ENCODE results near the gene TUBA4A.

TUBA4A gene

DNA sequence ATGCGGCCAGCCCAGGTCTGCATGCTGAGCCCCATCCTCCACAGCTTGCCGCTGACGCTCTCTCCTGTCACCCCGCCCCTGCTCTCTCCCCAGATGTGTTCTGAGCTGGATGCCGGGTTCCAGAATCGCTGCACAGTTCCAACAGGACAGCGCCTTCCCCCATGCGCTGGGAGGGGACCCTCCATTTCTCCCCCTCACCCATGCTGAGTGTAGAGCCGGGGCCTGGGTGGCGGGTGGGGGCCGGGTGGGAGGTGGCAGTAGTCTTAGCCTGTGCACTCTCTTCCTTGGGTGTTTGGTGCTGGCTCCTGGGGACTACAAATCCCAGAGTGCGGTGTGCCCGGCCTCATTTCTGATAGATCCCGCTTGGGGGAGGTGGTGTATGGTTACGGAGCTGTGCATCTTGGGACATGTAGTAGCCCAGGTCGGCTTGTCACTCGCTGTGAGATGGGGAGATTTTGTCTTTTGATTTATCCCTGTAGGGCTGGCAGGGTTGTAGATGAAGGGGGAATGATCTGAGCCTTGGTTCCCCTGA is 32.2 kb upstream of the TUBA4A start:
- TF ChIP-seq, protein P1, sequence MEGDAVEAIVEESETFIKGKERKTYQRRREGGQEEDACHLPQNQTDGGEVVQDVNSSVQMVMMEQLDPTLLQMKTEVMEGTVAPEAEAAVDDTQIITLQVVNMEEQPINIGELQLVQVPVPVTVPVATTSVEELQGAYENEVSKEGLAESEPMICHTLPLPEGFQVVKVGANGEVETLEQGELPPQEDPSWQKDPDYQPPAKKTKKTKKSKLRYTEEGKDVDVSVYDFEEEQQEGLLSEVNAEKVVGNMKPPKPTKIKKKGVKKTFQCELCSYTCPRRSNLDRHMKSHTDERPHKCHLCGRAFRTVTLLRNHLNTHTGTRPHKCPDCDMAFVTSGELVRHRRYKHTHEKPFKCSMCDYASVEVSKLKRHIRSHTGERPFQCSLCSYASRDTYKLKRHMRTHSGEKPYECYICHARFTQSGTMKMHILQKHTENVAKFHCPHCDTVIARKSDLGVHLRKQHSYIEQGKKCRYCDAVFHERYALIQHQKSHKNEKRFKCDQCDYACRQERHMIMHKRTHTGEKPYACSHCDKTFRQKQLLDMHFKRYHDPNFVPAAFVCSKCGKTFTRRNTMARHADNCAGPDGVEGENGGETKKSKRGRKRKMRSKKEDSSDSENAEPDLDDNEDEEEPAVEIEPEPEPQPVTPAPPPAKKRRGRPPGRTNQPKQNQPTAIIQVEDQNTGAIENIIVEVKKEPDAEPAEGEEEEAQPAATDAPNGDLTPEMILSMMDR (IDR thresholded peaks at IDR 0.05; ENCODE audit: low read length, missing control alignments): no peak
- H3K4me3 ChIP-seq (replicated peaks; ENCODE audit: low read depth, low read length): no peak overlapping the region

DNA sequence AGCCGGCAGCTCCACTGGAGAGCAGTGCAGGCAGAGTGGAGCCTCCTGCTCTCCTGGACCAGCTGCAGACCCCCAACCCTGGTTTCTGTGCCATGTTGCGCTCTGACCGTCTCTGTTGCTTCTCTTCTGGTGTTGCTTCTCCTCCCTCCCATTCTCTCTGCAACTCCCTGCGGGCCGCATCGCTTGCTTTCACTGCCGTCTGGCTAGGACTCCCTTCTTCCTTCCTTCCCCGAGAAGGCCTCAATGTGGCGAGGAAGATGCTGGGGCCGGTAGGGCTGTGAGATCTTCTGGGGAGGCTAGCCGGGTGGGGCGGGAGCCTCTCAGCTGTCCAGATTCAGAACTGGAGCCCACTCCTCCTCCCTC is 31.6 kb upstream of the TUBA4A start:
- no peak for DNase-seq (ENCODE audit: low read depth)
- TF ChIP-seq, protein P1 (IDR thresholded peaks at IDR 0.05; ENCODE audit: low read length, missing control alignments): no peak
- H3K4me3 ChIP-seq (replicated peaks; ENCODE audit: low read depth, low read length): no peak overlapping the region

More for the DNA sequence above, 32.2 kb upstream of the TUBA4A start:
- DNase-seq (ENCODE audit: low read depth): peak; percentile 52

DNA sequence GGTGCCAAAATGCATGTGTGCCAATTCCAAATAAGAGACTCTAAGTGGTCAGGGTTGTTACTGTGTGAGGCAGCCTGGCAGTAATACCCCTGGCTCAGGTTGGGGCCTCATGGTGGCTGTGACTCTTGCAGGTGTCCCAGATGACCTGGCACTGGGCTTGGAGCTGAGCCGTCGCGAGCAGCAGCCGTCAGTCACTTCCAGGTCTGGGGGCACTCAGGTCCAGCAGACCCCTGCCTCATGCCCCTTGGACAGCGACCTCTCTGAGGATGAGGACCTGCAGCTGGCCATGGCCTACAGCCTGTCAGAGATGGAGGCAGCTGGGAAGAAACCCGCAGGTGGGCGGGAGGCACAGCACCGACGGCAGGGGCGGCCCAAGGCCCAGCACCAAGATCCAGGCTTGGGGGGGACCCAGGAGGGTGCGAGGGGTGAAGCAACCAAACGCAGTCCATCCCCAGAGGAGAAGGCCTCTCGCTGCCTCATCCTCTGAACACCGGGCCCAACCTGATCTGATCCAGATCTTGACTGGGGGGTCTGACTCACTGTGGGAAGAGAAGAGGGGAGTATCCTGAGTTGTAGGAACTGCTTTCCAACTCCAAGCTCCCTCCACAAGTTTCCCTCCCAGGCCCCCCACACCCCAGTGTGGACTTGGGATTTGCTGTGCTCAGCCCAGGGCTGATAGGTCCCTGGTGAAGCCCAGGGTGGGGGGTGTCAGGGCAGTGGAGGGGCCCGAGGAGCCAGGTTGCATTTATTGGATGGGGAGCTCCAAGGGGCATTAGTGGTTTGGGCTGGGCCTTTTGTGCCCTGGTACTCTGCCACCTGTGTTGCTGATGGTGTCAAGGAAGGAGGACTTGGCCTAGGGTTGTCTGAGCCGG is 31.0 kb upstream of the TUBA4A start:
- DNase-seq (ENCODE audit: low read depth): no peak
- no peak overlapping the region for H3K4me3 ChIP-seq (replicated peaks; ENCODE audit: low read depth, low read length)
- TF ChIP-seq, protein P1 (IDR thresholded peaks at IDR 0.05; ENCODE audit: low read length, missing control alignments): no peak

DNA sequence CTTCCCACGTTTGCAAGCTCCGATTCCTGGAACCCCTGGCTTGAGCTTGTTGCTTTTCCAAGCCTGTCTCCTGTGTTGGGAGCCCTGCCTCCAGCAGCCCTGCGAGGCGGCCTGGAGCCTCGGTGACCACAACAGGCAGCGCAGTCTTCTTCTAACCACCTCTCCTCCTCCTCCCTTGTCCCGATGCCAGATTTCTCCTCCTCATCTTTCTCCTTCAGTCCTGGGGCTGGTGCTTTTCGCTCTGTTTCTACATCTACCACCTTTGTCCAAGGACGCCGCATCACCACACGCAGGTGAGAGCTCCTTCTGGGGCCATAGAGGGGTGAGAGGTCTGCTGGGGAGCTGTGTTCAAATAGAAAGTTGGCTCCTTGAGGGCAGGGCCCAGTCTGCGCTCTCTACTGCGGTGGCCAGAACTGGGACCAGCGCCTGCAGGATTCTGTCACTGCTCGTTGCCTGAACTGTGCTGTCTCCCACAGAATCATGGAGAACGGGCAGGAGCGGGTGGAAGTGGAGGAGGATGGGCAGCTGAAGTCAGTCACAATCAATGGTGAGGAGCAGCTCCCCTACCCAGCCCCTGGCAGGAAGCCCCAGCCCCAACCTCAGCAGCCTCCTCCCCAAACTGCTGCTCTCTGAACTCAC is 29.3 kb upstream of the TUBA4A start:
- TF ChIP-seq, protein P1 (IDR thresholded peaks at IDR 0.05; ENCODE audit: low read length, missing control alignments): no peak
- no peak overlapping the region for H3K4me3 ChIP-seq (replicated peaks; ENCODE audit: low read depth, low read length)
- DNase-seq (ENCODE audit: low read depth): no peak

DNA sequence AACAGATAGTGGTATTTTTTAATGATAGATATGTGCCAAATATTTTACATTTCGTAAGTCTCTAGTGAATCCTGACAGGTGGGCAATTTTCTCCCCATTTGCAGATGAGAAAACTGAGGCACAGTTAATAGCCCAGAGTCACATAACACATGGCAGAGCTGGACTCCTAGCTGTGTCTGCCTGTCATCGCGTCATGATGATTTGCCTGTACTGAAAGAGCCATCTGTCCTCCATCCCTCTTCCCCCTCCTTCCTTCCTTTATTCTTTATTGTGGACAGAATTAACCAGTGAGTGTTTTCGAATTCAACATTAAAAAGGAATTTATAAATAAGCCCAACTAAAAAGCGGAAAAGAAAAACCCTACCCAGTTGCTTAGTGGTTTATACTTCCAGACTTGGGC is 28.7 kb upstream of the TUBA4A start:
- DNase-seq (ENCODE audit: low read depth): no peak
- TF ChIP-seq, protein P1 (IDR thresholded peaks at IDR 0.05; ENCODE audit: low read length, missing control alignments): no peak
- H3K4me3 ChIP-seq (replicated peaks; ENCODE audit: low read depth, low read length): no peak overlapping the region

DNA sequence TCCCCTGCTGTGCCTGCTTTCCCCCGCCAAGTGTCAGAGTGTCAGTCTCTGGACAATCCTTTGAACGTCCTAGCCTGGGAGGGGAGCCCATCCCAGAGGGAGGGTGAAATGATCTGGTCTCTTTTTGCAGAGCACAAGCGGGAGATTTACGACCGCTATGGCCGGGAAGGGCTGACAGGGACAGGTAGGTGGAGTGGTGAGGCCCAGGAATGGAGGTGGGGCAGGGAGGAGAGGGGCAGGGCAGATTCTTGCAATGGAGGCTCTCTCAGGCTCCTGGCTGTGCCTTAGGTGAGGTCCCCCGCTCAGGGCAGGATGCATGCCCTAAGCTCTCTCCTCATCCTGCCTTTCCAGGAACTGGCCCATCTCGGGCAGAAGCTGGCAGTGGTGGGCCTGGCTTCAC is 27.9 kb upstream of the TUBA4A start:
- no peak overlapping the region for H3K4me3 ChIP-seq (replicated peaks; ENCODE audit: low read depth, low read length)
- no peak for DNase-seq (ENCODE audit: low read depth)
- TF ChIP-seq, protein P1 (IDR thresholded peaks at IDR 0.05; ENCODE audit: low read length, missing control alignments): no peak
